Brain microvascular endothelial cell (primary cell): ENCODE data around the gene PRPF6.

Experiments
- DNase-seq: peaks from one replicate; pipeline ENCODE4 v3.0.0-alpha.2; 2020
- H3K27ac ChIP-seq: fragments of 250-450 bp; sonication (Bioruptor Pico); 2 replicates; pipeline ENCODE4 v1.5.1; 2020; ENCODE audit warnings: mild to moderate bottlenecking, moderate library complexity
- H3K27me3 ChIP-seq: fragments of 250-450 bp; sonication (Bioruptor Pico); replicated peaks from 2 replicates; pipeline ENCODE4 v1.5.1; 2020; ENCODE audit warnings: mild to moderate bottlenecking
- H3K36me3 ChIP-seq: fragments of 250-450 bp; sonication (Bioruptor Pico); replicated peaks from 2 replicates; pipeline ENCODE4 v1.5.1; 2020; ENCODE audit warnings: mild to moderate bottlenecking
- H3K4me3 ChIP-seq: 2 replicates; pipeline ENCODE4 v1.5.1; 2011; ENCODE audit warnings: low read depth, mild to moderate bottlenecking, control low read depth, low read length, moderate library complexity
- CTCF ChIP-seq: IDR thresholded peaks from 2 replicates; pipeline ENCODE4 v1.5.1; 2011; ENCODE audit warnings: low read depth, mild to moderate bottlenecking, moderate library complexity, low read length, control low read depth, inconsistent platforms; ENCODE audit errors: missing control alignments
- in situ Hi-C: cut with HindIII; loops from 2 replicates; pipeline ENCODE4 v1.10.0; 2017; ENCODE audit warnings: low sequenced_read_pairs, low pct_ligation_motif_present

The PRPF6 gene

GRCh38 chr20:63943808-63944077 lies 37.2 kb upstream of the PRPF6 start:
- no peak for TF ChIP-seq CTCF
- Histone ChIP-seq H3K27me3 (no peaks in the 10 kb centered on the region), H3K36me3 (peaks cover 49% of the 10 kb centered on the region), H3K4me3 (no peak overlapping the region), H3K27ac (no peak overlapping the region)
- DNase-seq, result no peak
- in situ Hi-C loops, result no loop called here

DNA sequence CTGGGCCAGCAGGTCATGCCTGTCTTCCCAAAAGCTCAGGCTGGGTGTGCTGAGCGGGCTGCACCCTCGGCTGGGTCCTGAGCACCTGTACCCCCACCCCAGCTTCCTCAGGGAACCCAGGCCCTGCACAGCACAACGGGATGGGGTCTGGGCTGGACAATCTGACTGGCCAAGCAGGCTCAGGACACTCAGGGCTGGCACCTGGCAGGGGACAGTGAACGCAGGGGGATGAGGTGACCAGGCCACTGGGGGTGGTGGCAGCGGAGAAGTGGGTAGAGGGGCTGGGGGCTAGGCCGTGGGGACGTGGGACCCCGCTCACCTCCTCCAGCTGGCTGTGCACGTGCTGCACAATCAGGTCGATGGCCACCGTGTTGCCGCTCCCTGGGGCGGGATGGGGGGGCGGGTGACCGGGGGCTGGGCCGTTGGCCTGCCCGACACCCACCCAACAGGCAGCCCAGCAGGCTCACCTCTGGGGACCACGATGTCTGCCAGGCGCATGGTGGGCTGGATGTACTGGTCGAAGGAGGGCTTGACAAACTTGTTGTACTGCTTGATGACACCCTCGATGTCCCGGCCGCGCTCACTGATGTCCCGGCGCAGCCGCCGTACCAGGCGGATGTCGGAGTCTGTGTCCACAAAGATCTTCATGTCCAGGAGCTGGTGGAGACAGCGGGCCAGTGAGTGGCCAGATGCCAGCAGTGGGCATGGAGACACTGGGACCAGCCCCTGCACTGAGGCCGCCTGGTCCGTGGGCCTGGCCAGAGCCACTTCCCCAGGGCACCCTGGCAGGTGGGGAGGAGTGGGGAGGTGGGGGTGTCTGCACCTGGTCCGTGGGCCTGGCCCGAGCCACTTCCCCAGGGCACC lies 36.6 kb upstream of the PRPF6 start:
- peaks cover 46% of the 10 kb centered on the region for H3K36me3 ChIP-seq
- no peak for TF ChIP-seq CTCF

DNA sequence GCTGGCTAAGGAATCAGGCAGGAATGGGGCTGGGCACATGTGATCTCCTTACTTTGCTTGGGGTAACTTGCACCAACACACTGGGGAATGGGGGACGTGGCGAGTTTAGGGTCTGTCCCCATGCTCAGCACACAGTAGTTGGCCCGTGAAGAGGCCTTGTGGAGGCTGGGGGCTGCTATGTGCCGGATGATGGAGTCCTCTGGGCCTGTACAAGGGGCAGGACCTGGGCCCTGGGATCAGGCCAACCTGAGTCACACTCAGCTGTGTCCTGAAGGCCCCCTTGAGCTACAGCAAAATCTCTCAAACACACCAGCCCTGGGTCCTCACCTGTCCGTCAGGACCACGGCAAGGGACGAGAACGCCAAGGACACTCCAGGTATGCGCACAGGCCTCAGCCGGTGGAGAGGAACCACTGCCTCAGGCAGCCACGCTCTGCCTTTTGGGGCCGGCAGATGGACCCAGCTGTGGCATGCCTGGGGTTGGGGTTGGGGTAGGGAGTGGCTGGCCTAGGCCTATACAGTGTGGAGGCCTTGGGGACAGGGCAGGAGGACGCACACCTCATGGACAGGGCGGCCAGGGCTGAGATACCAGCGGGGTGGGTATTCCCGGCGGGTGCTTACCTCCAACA lies 35.8 kb upstream of the PRPF6 start:
- no peak for DNase-seq
- in situ Hi-C loops, result no loop called here
- Histone ChIP-seq H3K27ac (no peak overlapping the region), H3K36me3 (peaks cover 42% of the 10 kb centered on the region), H3K4me3 (no peak overlapping the region), H3K27me3 (no peaks in the 10 kb centered on the region)
- no peak for TF ChIP-seq CTCF

More for the DNA sequence above, 36.6 kb upstream of the PRPF6 start:
- DNase-seq, result no peak
- in situ Hi-C loops, result no loop called here
- Histone ChIP-seq H3K27ac (no peak overlapping the region), H3K27me3 (no peaks in the 10 kb centered on the region), H3K4me3 (no peak overlapping the region)

DNA sequence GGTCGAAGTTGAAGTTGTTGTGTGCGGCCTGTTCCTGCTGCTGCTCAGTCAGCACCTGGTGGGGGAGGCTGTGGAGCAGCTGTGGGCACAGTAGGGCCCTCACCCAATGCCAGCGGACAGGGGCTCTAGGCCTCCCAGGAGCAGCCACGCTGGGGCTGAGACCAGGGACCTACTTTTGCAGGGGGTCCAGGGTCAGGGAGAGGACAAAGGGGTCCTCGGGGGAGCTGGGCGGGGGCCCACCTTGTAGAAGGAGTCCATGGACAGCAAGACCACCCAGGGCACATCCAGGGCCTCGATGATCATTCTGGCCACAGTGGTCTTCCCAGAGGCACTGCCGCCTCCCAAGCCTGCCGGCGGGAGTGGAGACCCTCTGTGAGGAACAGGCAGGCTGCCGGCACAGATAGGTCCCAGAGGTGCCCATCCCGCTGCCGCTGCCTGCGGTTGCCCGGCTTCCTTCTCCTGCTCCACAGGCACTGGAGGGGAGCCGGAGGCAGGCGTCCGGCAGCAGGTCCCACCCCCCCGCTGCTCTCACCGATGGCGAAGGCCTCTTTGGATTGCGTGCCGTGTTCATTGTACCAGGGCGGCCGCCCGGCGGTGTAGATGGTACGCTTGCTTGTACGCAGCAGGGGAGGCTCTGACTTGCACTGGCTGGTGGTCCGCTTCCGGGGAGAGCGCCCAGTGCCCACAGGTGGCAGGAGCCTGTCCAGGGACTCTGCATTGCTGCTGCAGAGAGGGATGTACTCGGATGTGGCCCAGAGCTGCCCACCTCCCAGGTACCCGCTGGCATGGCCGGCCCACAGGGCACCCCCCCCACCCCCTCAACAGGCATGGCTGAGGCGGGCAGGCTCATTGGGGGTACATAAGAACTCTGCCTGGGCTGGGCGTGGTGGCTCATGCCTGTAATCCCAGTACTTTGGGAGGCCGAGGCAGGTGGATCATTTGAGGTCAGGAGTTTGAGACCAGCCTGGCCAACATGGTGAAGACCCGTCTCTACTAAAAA lies 34.7 kb upstream of the PRPF6 start:
- Histone ChIP-seq H3K4me3 (no peak overlapping the region), H3K36me3 (peaks cover 33% of the 10 kb centered on the region), H3K27me3 (no peaks in the 10 kb centered on the region), H3K27ac (no peak overlapping the region)
- no peak for TF ChIP-seq CTCF
- in situ Hi-C loops, result no loop called here
- DNase-seq, result no peak

DNA sequence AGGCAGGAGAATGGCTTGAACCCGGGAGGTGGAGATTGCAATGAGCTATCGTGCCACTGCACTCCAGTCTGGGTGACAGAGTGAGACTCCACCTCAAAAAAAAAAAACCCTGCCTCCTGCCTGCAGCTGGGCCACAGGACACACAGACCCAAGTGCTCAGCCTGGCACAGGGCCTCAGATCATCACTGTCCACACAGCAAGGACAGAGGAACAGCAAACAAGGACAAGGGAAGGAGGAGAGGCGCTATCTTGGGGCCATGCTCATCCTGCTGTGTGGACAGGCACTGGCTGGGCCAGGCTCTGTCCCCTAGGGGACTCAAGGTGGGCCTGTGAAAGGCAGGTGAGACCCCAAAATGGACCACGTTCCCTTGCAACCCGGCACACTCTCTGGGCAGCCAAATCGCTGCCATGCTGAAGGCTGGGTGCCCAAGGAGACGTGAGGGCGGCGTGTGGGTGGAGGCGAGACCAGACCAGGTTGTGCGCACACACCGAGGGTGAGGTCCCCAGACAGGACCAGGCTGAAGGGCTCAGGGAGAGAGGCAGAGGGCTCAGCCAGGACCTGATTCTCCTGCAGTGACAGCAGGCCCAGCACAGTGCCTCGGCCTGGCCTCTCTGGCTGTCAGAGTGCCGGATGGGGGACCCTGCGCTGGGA lies 33.8 kb upstream of the PRPF6 start:
- H3K36me3 ChIP-seq, result peaks cover 33% of the 10 kb centered on the region
- no peak overlapping the region for H3K4me3 ChIP-seq
- DNase-seq, result no peak
- in situ Hi-C loops, result no loop called here
- no peak for TF ChIP-seq CTCF
- no peak overlapping the region for H3K27ac ChIP-seq
- no peaks in the 10 kb centered on the region for H3K27me3 ChIP-seq
